ENCODE data around the gene TSSC4.

TSSC4 gene

DNA sequence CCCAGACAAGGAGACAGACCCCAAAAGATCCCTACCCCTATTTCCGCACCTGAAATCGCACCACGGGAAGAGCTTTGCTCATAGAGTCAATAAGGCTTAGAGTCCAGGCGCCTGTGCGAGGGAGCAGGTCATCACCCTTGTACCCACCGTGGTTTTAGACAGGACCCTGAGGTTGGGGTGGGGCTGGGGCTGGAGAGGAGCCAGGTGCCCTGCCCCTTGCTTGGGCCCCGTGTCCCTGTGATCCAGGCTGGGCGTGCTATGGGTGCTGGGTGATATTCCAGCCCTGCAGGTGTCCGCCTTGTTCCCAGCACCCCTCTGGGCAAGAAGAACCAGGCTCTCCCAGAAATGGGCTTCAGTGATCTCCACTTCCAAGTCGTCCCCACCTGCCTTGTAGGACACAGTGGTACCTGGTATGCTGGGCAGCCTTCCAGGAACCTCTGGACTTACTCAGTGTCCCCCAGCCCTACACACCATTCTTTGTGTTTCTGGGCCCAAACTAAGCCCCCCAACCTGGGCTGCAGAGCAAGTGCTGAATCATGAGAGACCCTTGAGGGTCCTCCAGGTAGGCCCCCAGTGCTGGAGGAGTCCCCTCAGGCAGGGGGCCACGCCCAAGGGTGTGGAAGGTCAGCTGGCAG lies 18.9 kb upstream of the TSSC4 start:
- TF ChIP-seq CTCF (conservative IDR thresholded peaks at IDR 0.05; ENCODE audit: low read depth, low read length), result no peak
- no peak for DNase-seq (ENCODE audit: low read depth)
- no peak overlapping the region for H3K4me3 ChIP-seq (ENCODE audit: low read depth, low read length)

DNA sequence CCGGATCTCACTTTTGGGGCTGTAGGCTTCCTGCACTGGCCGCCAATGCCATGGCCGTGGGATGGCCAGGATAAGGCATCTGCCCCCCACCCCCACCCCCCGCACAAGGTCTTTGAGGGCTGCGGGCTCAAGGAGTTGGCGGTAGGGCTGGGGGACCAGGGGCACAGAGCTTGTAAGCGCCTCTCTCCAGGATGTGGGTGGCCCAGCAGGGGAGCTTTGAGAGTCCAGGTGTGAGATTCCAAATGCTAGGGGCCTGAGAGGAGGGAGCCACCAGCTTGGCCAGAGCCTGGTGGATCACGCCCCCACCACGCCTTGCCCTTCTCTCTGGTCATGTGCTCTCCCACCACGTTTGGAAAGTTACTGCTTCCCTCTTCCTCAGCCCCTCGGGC lies 18.4 kb upstream of the TSSC4 start:
- no peak for TF ChIP-seq CTCF (conservative IDR thresholded peaks at IDR 0.05; ENCODE audit: low read depth, low read length)
- no peak for DNase-seq (ENCODE audit: low read depth)
- H3K4me3 ChIP-seq (ENCODE audit: low read depth, low read length), result no peak overlapping the region

- TF ChIP-seq CTCF (conservative IDR thresholded peaks at IDR 0.05; ENCODE audit: low read depth, low read length), result no peak
- peak; percentile 46 for DNase-seq (ENCODE audit: low read depth)
- H3K4me3 ChIP-seq (ENCODE audit: low read depth, low read length), result no peak overlapping the region
Observed at GRCh38 chr11:2382936-2383851, 17.4 kb upstream of the TSSC4 start.

DNA sequence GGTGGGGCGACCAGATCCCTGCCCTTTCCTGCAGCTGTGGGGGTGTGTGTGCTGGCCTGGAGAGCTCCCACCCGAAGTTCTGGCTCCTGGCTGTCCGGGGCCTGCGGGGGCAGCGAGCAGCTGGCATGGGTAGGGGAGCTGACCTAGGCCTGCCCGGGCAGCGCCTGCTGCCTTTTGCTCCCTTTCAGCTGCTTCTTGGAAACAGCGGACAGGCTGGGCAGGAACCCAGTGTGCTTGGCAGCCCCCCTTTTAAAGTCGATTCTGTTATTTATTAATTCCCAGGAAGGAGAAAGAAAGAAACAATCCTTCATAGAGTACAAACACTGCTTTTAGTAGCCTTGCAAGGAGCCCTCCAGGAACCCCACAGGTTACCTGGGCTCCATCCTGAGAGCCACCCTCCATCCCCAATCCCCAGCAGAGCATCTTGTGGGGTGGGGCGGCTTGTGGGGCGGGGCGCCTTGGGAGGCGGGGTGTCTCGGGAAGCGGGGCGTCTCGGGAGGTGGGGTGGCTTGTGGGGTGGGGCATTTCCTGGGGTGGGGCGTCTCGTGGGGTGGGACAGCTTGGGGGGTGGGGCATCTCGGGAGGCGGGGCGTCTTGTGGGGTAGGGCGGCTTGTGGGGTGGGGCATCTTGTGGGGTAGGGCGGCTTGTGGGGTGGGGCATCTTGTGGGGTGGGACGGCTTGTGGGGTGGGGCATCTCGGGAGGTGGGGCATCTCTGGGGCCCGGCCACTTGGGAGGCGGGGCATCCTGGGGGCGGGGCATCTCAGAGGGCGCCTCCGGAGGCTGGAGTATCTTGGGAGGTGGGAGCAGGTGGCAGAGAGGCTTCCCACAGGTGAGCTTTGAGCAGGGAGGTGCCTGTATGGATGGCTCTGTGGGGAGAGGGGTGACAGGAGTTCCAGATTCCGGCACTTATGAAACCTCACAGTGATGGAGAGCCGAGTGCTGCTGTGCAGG lies 16.4 kb upstream of the TSSC4 start:
- no peak overlapping the region for H3K4me3 ChIP-seq (ENCODE audit: low read depth, low read length)
- TF ChIP-seq CTCF (conservative IDR thresholded peaks at IDR 0.05; ENCODE audit: low read depth, low read length), result no peak
- no peak for DNase-seq (ENCODE audit: low read depth)

GRCh38 chr11:2385156-2386151 lies 15.1 kb upstream of the TSSC4 start:
- no peak for TF ChIP-seq CTCF (conservative IDR thresholded peaks at IDR 0.05; ENCODE audit: low read depth, low read length)
- no peak for DNase-seq (ENCODE audit: low read depth)
- H3K4me3 ChIP-seq (ENCODE audit: low read depth, low read length), result no peak overlapping the region

DNA sequence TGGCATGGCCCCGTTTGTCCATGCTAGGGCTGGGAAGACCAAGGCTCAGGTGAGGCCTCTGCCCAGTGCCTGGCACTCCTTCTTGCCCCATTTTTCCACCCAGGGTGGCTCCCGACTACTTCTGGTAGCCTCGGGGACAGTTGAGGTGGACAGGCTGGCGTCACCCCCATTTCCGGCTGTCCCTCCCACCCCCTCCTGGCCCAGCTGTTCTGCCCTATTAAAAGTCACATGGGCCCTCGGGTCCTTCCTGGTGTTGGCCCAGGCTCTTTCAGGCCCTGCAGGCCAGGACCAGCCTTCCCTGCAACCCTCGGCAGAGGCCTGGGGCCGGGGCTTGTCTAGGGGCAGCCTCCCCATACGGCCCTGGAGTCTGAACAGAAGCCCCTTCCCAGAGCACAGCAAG lies 14.0 kb upstream of the TSSC4 start:
- TF ChIP-seq CTCF (conservative IDR thresholded peaks at IDR 0.05; ENCODE audit: low read depth, low read length), result no peak
- DNase-seq (ENCODE audit: low read depth), result no peak
- H3K4me3 ChIP-seq (ENCODE audit: low read depth, low read length), result no peak overlapping the region
